Ovary (tissue), 10 donors: ENCODE results near the gene OBI1. TPM values are rescaled to one million over a fixed set of nuclear protein-coding genes. Genes with fewer than 3 reads are reported as not detected.

ENCODE experiments used
- DNase-seq, 5 donors: peaks; one replicate each; pipeline ENCODE4 v3.0.0-alpha.2; 2019 to 2020
- H3K27ac ChIP-seq, 2 donors: fragments of 200-600 bp; one replicate each; pipeline versions ENCODE4 v1.5.1 to v1.8.0; 2019 to 2022
- H3K27me3 ChIP-seq: fragments of 200-600 bp; one replicate; pipeline ENCODE4 v1.8.0; 2022
- H3K36me3 ChIP-seq: fragments of 200-600 bp; sonication (generic); one replicate; pipeline ENCODE4 v1.5.1; 2019
- H3K4me1 ChIP-seq: one replicate; pipeline ENCODE4 v1.8.1; 2013; ENCODE audit warnings: mild to moderate bottlenecking, moderate library complexity; ENCODE audit not compliant: insufficient read depth
- H3K4me3 ChIP-seq: fragments of 200-600 bp; sonication (generic); one replicate; pipeline ENCODE4 v1.5.1; 2017
- H3K9me3 ChIP-seq, 2 donors: fragments of 200-600 bp in 1 of 2; sonication (generic) in 1 of 2; one replicate each; pipeline versions ENCODE4 v1.5.1 to v1.8.1; 2013 to 2019; ENCODE audit warnings: mild to moderate bottlenecking in 1 of 2, moderate library complexity in 1 of 2
- EP300 ChIP-seq: sonication (generic); formaldehyde crosslinking; IDR thresholded peaks from one replicate; pipeline ENCODE4 v1.6.1; 2017; ENCODE audit warnings: antibody characterized with exemption
- POLR2A ChIP-seq: fragments of 450-650 bp; IDR thresholded peaks from one replicate; pipeline ENCODE4 v1.6.1; 2017; ENCODE audit warnings: antibody characterized with exemption, mild to moderate bottlenecking, moderate library complexity
- WGBS, 3 donors: extraction: QIAGEN DNeasy Blood & Tissue Kit in 1 of 3; methylation state at CpG; one replicate each; pipeline versions ENCODE4 v1.1.5 to v1.1.7; 2013 to 2017; 5-methylcytosine and 5-hydroxymethylcytosine counted together
- intact Hi-C, 4 donors: fragments of 100-400 bp; cut with DNase I; formaldehyde crosslinking; loops; one replicate each; pipeline versions ENCODE4 v1.11.0 to v1.15.1; 2022 to 2023
- long read RNA-seq, 3 donors: library from polyadenylated mRNA in 2 of 3; unstranded in 2 of 3; transcript quantifications; one replicate each; pipeline ENCODE4 v2.0.0 and lab custom pipeline, GENCODE V29; 2021 to 2026
- polyA plus RNA-seq, 2 donors: library from polyadenylated mRNA; stranded (reverse); fragments of 200-250 nt in 1 of 2; fragments of 350-450 nt in 1 of 2; fragmentation: Illumina TruSeq in 1 of 2; extraction: RNeasy Lipid Tissue Mini Kit (QIAGEN cat#74804) in 1 of 2; gene quantifications; one replicate each; pipeline ENCODE4 v1.2.3, GENCODE V29; 2013 to 2014
- total RNA-seq, 7 donors: library from RNA; depleted of rRNA in 2 of 7; stranded (reverse); fragments of >200 nt in 2 of 7; fragmentation: NEBNext Ultra II Directional in 3 of 7; extraction: Animal tissue kit (Norgen Biotek cat#: 25700) in 3 of 7; gene quantifications; one replicate each; pipeline versions ENCODE4 v1.1.0 to v1.2.4, GENCODE V29; 2016 to 2023
- TF ChIP-seq, protein P1 (sequence below), 3 donors: fragments of 450-650 bp in 2 of 3; fragments of 200-600 bp in 1 of 3; IDR thresholded peaks; one replicate each; pipeline versions ENCODE4 v1.5.1 to v1.8.0; 2016 to 2022; ENCODE audit warnings: antibody characterized with exemption in 3 of 3, mild to moderate bottlenecking in 1 of 3
- donor health status: DM: no; HTN: no; CAD: no; lungs with moderate emphysema.
- donor health status: DM: no; HTN: no; CAD: no.
- donor health status: Bipolar disorder and iron deficiency.
- donor health status: DM: yes; HTN: yes; CAD: no.
- donor health status: DM: no; HTN: no; CAD: no.
- donor health status: DM: yes; HTN: yes; CAD: no.

OBI1 gene, protein sequence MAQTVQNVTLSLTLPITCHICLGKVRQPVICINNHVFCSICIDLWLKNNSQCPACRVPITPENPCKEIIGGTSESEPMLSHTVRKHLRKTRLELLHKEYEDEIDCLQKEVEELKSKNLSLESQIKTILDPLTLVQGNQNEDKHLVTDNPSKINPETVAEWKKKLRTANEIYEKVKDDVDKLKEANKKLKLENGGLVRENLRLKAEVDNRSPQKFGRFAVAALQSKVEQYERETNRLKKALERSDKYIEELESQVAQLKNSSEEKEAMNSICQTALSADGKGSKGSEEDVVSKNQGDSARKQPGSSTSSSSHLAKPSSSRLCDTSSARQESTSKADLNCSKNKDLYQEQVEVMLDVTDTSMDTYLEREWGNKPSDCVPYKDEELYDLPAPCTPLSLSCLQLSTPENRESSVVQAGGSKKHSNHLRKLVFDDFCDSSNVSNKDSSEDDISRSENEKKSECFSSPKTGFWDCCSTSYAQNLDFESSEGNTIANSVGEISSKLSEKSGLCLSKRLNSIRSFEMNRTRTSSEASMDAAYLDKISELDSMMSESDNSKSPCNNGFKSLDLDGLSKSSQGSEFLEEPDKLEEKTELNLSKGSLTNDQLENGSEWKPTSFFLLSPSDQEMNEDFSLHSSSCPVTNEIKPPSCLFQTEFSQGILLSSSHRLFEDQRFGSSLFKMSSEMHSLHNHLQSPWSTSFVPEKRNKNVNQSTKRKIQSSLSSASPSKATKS
- 10 to 100 TPM in 5 of 7 donors, 1 to 10 TPM in 2; 7.2 to 14.0 (median 11.4) TPM for total RNA-seq
- polyA plus RNA-seq = 1 to 10 TPM; 6.5 to 8.2 TPM
- long read RNA-seq, donor 1, transcript RNF219-201 (6 exons, 3,529 nt) = major isoform, 20 of 28 reads
- long read RNA-seq, donor 1, partial matches to known transcripts = 5 of 28 reads
- long read RNA-seq, donor 1, other reads (novel, unspliced or antisense) = 3 of 28 reads
- long read RNA-seq, donor 2, transcript RNF219-201 (6 exons, 3,529 nt) = major isoform, 7 of 7 reads
- long read RNA-seq, donor 2, partial matches to known transcripts = 0 of 7 reads
- long read RNA-seq, donor 2, other reads (novel, unspliced or antisense) = 0 of 7 reads
- long read RNA-seq, donor 3, transcript RNF219-201 (6 exons, 3,529 nt) = major isoform, 27 of 30 reads
- long read RNA-seq, donor 3, partial matches to known transcripts = 1 of 30 reads
- long read RNA-seq, donor 3, other reads (novel, unspliced or antisense) = 2 of 30 reads

DNA sequence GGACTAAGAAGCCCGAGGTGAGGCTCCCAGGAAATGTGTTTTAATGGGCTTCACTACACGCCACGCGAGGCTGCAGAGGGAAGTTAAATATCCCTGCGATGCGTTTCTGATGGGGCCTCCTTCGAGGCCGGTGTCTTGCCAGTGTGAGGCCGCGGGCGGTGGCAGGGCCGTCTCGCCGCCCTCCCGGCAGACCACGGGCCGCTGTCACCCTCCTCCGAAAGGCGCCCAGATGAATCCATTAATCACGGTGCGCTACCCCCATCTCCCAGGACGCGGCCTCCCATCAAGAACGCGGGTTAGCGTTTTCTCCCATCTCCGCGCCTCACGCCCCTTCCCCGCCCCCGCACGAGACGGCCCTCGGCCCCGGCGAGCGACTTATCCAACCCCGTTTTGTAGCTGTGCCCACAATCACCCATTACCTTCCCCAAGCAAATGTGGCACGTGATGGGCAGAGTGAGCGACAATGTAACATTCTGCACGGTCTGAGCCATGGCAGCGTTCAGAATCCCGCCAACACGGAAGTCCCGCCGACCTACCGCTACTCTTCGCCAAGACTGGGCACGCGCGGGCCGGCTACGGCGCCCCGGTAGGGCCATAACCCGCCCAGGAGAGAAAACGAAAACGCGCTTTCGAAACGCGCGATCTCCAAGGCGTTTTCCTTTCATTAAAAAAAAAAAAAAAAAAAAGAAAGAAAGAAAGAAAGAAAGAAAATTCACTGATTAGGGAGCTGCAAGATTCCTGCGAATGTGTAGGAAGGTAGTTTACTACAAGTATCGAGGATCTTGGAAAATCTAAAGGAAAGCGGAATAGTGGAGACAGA lies at the start of gene OBI1:
Gene OBI1, minus strand, starts transcription at position 526 of the 820 bp plus-strand sequence. Its CDS starts 35 bp downstream, at position 491.
- 1% methylated on average over 59 to 67 of the region's 67 CpGs for WGBS, 3 donors
- intact Hi-C loops = no loop called here
- H3K27ac ChIP-seq = peak within 1 kb of the TSS; percentile 17

DNA sequence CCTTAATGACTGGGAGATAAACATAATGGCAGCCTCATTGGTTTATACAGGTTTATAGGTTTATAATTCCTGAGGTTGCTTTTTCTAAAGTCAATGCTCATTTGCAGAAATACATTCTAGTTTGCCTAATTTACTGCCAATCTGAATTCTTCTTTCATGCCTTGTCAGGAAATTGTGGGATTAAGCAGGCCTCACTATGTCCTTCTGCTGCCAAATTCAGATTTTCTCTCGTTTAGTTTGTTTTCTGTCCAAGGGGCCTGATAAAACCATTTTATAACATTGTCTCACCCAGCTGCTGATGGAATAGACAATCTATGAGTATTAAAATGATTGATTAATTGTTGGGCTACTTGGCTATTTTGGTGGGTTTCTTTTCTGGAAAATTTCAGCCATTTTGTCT lies 42.4 kb upstream of the OBI1 start:
- Histone ChIP-seq H3K27ac (no peak overlapping the region), H3K36me3 (no peaks in the 10 kb centered on the region), H3K4me3 (no peak overlapping the region), H3K4me1 (no peaks in the 10 kb centered on the region), H3K27me3 (no peaks in the 10 kb centered on the region), H3K9me3 (no peaks in the 10 kb centered on the region)
- no peak for DNase-seq
- TF ChIP-seq EP300 (no peak), POLR2A (no peak)
- TF ChIP-seq, protein P1, sequence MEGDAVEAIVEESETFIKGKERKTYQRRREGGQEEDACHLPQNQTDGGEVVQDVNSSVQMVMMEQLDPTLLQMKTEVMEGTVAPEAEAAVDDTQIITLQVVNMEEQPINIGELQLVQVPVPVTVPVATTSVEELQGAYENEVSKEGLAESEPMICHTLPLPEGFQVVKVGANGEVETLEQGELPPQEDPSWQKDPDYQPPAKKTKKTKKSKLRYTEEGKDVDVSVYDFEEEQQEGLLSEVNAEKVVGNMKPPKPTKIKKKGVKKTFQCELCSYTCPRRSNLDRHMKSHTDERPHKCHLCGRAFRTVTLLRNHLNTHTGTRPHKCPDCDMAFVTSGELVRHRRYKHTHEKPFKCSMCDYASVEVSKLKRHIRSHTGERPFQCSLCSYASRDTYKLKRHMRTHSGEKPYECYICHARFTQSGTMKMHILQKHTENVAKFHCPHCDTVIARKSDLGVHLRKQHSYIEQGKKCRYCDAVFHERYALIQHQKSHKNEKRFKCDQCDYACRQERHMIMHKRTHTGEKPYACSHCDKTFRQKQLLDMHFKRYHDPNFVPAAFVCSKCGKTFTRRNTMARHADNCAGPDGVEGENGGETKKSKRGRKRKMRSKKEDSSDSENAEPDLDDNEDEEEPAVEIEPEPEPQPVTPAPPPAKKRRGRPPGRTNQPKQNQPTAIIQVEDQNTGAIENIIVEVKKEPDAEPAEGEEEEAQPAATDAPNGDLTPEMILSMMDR (IDR thresholded peaks at IDR 0.05) = no peak
- intact Hi-C loops = no loop called here
- WGBS, 3 donors = 6 to 9% (median 7%) methylated on average over 1 of the region's 1 CpG

More for the DNA sequence above, at the start of gene OBI1:
- Histone ChIP-seq H3K9me3 (no peaks in the 10 kb centered on the region), H3K4me1 (peaks cover 6% of the 10 kb centered on the region), H3K27me3 (no peaks in the 10 kb centered on the region), H3K4me3 (peak within 1 kb of the TSS; percentile 93), H3K36me3 (no peaks in the 10 kb centered on the region)
- no peak for TF ChIP-seq POLR2A
- no peak for TF ChIP-seq EP300
- TF ChIP-seq, protein P1 (IDR thresholded peaks at IDR 0.05) = no peak
- DNase-seq = peak; percentile 82 to 94 (median 89)

DNA sequence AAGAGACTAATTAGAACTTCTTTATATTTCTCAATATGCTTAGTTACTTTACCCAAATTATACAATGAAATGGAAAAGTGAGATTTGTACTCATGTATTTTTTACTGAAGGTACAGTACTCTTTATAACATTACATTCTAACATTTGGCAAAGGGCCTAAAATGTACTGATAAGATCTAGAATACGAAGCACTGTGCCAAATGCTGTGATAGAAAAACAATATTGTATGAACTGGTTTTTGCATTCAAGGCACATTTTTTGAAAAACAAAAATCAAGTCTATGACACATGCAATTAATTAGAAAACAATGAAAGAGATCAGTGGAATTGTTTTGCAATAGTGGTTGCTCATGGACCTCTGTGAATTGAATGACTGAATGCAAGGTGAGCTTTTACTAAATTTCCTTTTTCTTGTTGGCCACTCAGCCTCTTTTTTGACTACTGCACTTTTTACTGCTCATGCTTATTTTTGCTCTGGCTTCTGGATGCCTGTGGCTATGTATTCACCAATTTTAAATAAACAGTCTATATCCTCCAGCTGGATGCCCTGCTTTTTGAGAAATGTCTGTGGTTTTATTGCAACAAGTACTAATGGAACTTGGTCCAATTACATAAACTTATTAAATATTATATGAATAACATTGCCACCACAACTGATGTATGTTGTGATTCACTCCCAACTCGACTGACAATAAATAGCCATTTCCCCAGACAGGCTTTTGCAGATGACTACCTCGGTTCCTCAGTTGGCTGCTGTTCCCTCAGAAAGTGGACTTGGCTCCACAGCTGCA lies 41.4 kb upstream of the OBI1 start:
- Histone ChIP-seq H3K4me1 (no peaks in the 10 kb centered on the region), H3K36me3 (no peaks in the 10 kb centered on the region), H3K9me3 (no peaks in the 10 kb centered on the region), H3K27ac (no peak overlapping the region), H3K4me3 (no peak overlapping the region), H3K27me3 (no peaks in the 10 kb centered on the region)
- no peak for TF ChIP-seq POLR2A
- TF ChIP-seq, protein P1 (IDR thresholded peaks at IDR 0.05) = no peak
- no peak for TF ChIP-seq EP300
- intact Hi-C loops = no loop called here
- 42 to 56% (median 52%) methylated on average over 3 of the region's 3 CpGs for WGBS, 3 donors
- no peak for DNase-seq
